ENCODE results near the gene NOP53. TPM values are rescaled to one million over a fixed set of nuclear protein-coding genes. Genes with fewer than 3 reads are reported as not detected.

Gene NOP53
- total and polyA plus RNA-seq, 2 experiments from 2014 or later, result 167 to 192 TPM

DNA sequence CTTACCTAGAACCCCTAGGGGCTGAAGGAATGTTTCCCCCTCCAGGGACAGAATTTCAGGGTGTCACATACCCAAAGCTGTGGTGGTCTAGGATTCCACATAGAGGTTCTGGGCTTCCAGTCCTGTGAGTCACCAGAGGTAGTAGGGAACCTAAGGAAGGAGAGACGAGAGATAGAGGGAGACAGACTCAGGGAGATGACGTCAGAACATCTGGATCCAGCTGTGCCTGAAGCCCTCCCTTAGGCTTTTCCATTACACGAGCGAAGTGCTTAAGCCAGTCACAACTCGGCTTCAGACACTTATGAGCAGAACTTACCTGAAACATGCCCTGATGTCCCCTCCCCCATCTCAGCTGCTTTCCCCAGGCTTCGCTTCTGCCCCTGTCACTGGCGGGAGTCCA, 21.3 kb downstream of the NOP53 start (continued):
- TF ChIP-seq, protein P1, sequence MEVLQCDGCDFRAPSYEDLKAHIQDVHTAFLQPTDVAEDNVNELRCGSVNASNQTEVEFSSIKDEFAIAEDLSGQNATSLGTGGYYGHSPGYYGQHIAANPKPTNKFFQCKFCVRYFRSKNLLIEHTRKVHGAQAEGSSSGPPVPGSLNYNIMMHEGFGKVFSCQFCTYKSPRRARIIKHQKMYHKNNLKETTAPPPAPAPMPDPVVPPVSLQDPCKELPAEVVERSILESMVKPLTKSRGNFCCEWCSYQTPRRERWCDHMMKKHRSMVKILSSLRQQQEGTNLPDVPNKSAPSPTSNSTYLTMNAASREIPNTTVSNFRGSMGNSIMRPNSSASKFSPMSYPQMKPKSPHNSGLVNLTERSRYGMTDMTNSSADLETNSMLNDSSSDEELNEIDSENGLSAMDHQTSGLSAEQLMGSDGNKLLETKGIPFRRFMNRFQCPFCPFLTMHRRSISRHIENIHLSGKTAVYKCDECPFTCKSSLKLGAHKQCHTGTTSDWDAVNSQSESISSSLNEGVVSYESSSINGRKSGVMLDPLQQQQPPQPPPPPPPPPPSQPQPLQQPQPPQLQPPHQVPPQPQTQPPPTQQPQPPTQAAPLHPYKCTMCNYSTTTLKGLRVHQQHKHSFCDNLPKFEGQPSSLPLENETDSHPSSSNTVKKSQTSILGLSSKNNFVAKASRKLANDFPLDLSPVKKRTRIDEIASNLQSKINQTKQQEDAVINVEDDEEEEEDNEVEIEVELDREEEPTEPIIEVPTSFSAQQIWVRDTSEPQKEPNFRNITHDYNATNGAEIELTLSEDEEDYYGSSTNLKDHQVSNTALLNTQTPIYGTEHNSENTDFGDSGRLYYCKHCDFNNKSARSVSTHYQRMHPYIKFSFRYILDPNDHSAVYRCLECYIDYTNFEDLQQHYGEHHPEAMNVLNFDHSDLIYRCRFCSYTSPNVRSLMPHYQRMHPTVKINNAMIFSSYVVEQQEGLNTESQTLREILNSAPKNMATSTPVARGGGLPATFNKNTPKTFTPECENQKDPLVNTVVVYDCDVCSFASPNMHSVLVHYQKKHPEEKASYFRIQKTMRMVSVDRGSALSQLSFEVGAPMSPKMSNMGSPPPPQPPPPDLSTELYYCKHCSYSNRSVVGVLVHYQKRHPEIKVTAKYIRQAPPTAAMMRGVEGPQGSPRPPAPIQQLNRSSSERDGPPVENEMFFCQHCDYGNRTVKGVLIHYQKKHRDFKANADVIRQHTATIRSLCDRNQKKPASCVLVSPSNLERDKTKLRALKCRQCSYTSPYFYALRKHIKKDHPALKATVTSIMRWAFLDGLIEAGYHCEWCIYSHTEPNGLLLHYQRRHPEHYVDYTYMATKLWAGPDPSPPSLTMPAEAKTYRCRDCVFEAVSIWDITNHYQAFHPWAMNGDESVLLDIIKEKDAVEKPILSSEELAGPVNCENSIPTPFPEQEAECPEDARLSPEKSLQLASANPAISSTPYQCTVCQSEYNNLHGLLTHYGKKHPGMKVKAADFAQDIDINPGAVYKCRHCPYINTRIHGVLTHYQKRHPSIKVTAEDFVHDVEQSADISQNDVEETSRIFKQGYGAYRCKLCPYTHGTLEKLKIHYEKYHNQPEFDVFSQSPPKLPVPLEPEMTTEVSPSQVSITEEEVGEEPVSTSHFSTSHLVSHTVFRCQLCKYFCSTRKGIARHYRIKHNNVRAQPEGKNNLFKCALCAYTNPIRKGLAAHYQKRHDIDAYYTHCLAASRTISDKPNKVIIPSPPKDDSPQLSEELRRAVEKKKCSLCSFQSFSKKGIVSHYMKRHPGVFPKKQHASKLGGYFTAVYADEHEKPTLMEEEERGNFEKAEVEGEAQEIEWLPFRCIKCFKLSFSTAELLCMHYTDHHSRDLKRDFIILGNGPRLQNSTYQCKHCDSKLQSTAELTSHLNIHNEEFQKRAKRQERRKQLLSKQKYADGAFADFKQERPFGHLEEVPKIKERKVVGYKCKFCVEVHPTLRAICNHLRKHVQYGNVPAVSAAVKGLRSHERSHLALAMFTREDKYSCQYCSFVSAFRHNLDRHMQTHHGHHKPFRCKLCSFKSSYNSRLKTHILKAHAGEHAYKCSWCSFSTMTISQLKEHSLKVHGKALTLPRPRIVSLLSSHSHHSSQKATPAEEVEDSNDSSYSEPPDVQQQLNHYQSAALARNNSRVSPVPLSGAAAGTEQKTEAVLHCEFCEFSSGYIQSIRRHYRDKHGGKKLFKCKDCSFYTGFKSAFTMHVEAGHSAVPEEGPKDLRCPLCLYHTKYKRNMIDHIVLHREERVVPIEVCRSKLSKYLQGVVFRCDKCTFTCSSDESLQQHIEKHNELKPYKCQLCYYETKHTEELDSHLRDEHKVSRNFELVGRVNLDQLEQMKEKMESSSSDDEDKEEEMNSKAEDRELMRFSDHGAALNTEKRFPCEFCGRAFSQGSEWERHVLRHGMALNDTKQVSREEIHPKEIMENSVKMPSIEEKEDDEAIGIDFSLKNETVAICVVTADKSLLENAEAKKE (CRISPR knock-in tag; IDR thresholded peaks at IDR 0.05), result no peak
- no peak for TF ChIP-seq CREB1 (CRISPR knock-in tag; IDR thresholded peaks at IDR 0.05; ENCODE audit: low read depth)

DNA sequence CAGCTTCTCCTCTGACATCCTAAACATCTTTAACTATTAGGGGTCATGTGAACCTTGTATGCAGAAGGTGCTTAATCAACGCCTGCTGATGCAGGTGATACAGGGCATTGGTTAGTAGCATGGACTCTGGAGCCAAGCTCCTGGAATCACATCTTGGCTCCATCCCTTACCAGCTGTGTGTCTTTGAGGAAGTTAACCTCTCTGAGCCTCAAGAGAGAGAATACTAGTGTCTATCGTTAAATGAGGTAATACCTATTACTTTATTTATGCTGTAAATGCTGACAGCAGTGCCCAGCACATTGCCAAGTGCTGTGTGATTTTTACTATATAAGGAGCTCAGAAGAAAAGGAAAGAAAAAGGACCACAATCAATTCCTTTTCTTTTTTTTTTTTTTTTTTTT, 22.0 kb downstream of the NOP53 start:
- DNase-seq (ENCODE audit: low spot score), result no peak
- Histone ChIP-seq H3K9me2 (ENCODE audit: insufficient read depth) (peaks cover 3% of the 10 kb centered on the region; the same call in 1 of the 2 replicates), H3K27ac (ENCODE audit: low read depth) (no peak overlapping the region), H3K4me3 (no peak overlapping the region), H3K27me3 (ENCODE audit: insufficient read depth) (no peaks in the 10 kb centered on the region), H3K36me3 (ENCODE audit: insufficient read depth) (no peaks in the 10 kb centered on the region), H2AFZ (no peak overlapping the region), H3F3A (replicated peaks; ENCODE audit: low read depth) (no peaks in the 10 kb centered on the region), H3K4me1 (ENCODE audit: insufficient read depth) (no peaks in the 10 kb centered on the region; the same call in 1 of the 2 replicates), H3K4me2 (no peak overlapping the region), H4K20me1 (replicated peaks; ENCODE audit: insufficient read depth) (no peaks in the 10 kb centered on the region), H3K79me2 (replicated peaks; ENCODE audit: insufficient read depth) (no peaks in the 10 kb centered on the region)
- peaks cover 15% of the 10 kb centered on the region for H3K27me3 Mint-ChIP-seq (ENCODE audit: insufficient read depth, low read depth, poor library complexity)
- ATAC-seq, result no peak
- H3K36me3 Mint-ChIP-seq (ENCODE audit: low read depth), result no peaks in the 10 kb centered on the region
- peaks cover 22% of the 10 kb centered on the region for H3K4me1 Mint-ChIP-seq
- H3K27ac Mint-ChIP-seq, result no peak overlapping the region
- no peak overlapping the region for H3K4me3 Mint-ChIP-seq
- peaks cover 3% of the 10 kb centered on the region; the same call in 1 of the 3 replicates for H3K9me3 Mint-ChIP-seq
- TF ChIP-seq ZNF114 (CRISPR knock-in tag; IDR thresholded peaks at IDR 0.05) (no peak), JUNB (IDR thresholded peaks at IDR 0.05; ENCODE audit: unreplicated experiment) (no peak), EZH2phosphoT487 (IDR thresholded peaks at IDR 0.05; ENCODE audit: unreplicated experiment) (no peak), POLR2AphosphoS5 (IDR thresholded peaks at IDR 0.05; ENCODE audit: low read depth) (no peak), CREB1 (CRISPR knock-in tag; IDR thresholded peaks at IDR 0.05; ENCODE audit: low read depth) (no peak), EZH2 (IDR thresholded peaks at IDR 0.05; ENCODE audit: low read depth, unreplicated experiment) (no peak), NANOG (IDR thresholded peaks at IDR 0.05; ENCODE audit: borderline replicate concordance) (no peak)
- TF ChIP-seq, protein P2, sequence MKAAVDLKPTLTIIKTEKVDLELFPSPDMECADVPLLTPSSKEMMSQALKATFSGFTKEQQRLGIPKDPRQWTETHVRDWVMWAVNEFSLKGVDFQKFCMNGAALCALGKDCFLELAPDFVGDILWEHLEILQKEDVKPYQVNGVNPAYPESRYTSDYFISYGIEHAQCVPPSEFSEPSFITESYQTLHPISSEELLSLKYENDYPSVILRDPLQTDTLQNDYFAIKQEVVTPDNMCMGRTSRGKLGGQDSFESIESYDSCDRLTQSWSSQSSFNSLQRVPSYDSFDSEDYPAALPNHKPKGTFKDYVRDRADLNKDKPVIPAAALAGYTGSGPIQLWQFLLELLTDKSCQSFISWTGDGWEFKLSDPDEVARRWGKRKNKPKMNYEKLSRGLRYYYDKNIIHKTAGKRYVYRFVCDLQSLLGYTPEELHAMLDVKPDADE (IDR thresholded peaks at IDR 0.05), result no peak
- TF ChIP-seq, protein P3, sequence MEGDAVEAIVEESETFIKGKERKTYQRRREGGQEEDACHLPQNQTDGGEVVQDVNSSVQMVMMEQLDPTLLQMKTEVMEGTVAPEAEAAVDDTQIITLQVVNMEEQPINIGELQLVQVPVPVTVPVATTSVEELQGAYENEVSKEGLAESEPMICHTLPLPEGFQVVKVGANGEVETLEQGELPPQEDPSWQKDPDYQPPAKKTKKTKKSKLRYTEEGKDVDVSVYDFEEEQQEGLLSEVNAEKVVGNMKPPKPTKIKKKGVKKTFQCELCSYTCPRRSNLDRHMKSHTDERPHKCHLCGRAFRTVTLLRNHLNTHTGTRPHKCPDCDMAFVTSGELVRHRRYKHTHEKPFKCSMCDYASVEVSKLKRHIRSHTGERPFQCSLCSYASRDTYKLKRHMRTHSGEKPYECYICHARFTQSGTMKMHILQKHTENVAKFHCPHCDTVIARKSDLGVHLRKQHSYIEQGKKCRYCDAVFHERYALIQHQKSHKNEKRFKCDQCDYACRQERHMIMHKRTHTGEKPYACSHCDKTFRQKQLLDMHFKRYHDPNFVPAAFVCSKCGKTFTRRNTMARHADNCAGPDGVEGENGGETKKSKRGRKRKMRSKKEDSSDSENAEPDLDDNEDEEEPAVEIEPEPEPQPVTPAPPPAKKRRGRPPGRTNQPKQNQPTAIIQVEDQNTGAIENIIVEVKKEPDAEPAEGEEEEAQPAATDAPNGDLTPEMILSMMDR (conservative IDR thresholded peaks at IDR 0.05; ENCODE audit: low read depth in 2 of 2), result no peak
- TF ChIP-seq, protein P4, sequence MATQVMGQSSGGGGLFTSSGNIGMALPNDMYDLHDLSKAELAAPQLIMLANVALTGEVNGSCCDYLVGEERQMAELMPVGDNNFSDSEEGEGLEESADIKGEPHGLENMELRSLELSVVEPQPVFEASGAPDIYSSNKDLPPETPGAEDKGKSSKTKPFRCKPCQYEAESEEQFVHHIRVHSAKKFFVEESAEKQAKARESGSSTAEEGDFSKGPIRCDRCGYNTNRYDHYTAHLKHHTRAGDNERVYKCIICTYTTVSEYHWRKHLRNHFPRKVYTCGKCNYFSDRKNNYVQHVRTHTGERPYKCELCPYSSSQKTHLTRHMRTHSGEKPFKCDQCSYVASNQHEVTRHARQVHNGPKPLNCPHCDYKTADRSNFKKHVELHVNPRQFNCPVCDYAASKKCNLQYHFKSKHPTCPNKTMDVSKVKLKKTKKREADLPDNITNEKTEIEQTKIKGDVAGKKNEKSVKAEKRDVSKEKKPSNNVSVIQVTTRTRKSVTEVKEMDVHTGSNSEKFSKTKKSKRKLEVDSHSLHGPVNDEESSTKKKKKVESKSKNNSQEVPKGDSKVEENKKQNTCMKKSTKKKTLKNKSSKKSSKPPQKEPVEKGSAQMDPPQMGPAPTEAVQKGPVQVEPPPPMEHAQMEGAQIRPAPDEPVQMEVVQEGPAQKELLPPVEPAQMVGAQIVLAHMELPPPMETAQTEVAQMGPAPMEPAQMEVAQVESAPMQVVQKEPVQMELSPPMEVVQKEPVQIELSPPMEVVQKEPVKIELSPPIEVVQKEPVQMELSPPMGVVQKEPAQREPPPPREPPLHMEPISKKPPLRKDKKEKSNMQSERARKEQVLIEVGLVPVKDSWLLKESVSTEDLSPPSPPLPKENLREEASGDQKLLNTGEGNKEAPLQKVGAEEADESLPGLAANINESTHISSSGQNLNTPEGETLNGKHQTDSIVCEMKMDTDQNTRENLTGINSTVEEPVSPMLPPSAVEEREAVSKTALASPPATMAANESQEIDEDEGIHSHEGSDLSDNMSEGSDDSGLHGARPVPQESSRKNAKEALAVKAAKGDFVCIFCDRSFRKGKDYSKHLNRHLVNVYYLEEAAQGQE (IDR thresholded peaks at IDR 0.05; ENCODE audit: unreplicated experiment), result no peak
